Small intestine (tissue), 7 donors: ENCODE data around the gene ZNF646. TPM values are rescaled to one million over a fixed set of nuclear protein-coding genes. Genes with fewer than 3 reads are reported as not detected.

Experiments used
- DNase-seq, 2 donors: peaks; one replicate each; pipeline versions ENCODE4 v3.0.0 to v3.0.0-alpha.2; 2013
- FAIRE-seq: peaks from 2 replicates; lab custom pipeline; 2012; peaks lifted over from hg19 to GRCh38; lab: Jason Lieb, UNC
- H3K27ac ChIP-seq, 3 donors: one replicate each; pipeline ENCODE4 v1.5.1; 2013; ENCODE audit warnings: low read length in 2 of 3, mild to moderate bottlenecking in 2 of 3, control low read depth in 1 of 3, inconsistent platforms in 1 of 3, low read depth in 1 of 3, moderate library complexity in 1 of 3
- H3K27me3 ChIP-seq, 3 donors: one replicate each; pipeline ENCODE4 v1.6.1; 2013; ENCODE audit warnings: low read length in 3 of 3, inconsistent platforms in 1 of 3; ENCODE audit not compliant: control insufficient read depth in 3 of 3, insufficient read depth in 3 of 3
- H3K36me3 ChIP-seq, 3 donors: one replicate each; pipeline ENCODE4 v1.6.1; 2013; ENCODE audit warnings: low read length in 3 of 3, inconsistent platforms in 1 of 3, low read depth in 1 of 3, mild to moderate bottlenecking in 1 of 3, moderate library complexity in 1 of 3; ENCODE audit not compliant: control insufficient read depth in 3 of 3, insufficient read depth in 2 of 3
- H3K4me1 ChIP-seq, 3 donors: one replicate each; pipeline ENCODE4 v1.6.1; 2013; ENCODE audit warnings: low read length in 2 of 3, inconsistent platforms in 1 of 3, low read depth in 1 of 3, mild to moderate bottlenecking in 1 of 3, moderate library complexity in 1 of 3; ENCODE audit not compliant: control insufficient read depth in 3 of 3, insufficient read depth in 2 of 3
- H3K4me3 ChIP-seq, 3 donors: one replicate each; pipeline ENCODE4 v1.5.1; 2013; ENCODE audit warnings: low read length in 3 of 3, control low read depth in 1 of 3, inconsistent platforms in 1 of 3, low read depth in 1 of 3, mild to moderate bottlenecking in 1 of 3, moderate library complexity in 1 of 3
- H3K9me3 ChIP-seq, 2 donors: one replicate each; pipeline ENCODE4 v1.6.1; 2013; ENCODE audit warnings: low read depth in 1 of 2, low read length in 1 of 2; ENCODE audit not compliant: control insufficient read depth in 2 of 2, insufficient read depth in 1 of 2
- WGBS, 3 donors: extraction: QIAGEN DNeasy Blood & Tissue Kit; methylation state at CpG; one replicate each; pipeline ENCODE4 v1.1.7; 2013; 5-methylcytosine and 5-hydroxymethylcytosine counted together
- polyA plus RNA-seq, 4 donors: library from polyadenylated mRNA; stranded (reverse) in 3 of 4; unstranded in 1 of 4; fragments of 200-250 nt in 3 of 4; fragments of 120-200 nt in 1 of 4; gene quantifications; one replicate each; pipeline versions ENCODE4 v1.2.1 to v1.2.3, GENCODE V29; 2013
- donor health status: healthy with polysubstance abuse.
- donor health status: control.
- donor health status: control.
- donor health status: Bipolar disorder and iron deficiency.
- donor health status: healthy.

The ZNF646 gene
- polyA plus RNA-seq, 4 donors = 3.0 to 14.0 (median 7.3) TPM

GRCh38 chr16:31036691-31037090 is 37.5 kb upstream of the ZNF646 start:
- H3K36me3 ChIP-seq = peaks cover 19 to 50% (median 21%) of the 10 kb centered on the region in 3 donors
- no peaks in the 10 kb centered on the region for H3K9me3 ChIP-seq
- DNase-seq (no peak), FAIRE-seq (no peak)
- H3K4me1 ChIP-seq = peaks cover 0 to 12% (median 3%) of the 10 kb centered on the region in 3 donors
- no peak overlapping the region for H3K27ac ChIP-seq
- H3K4me3 ChIP-seq = no peak overlapping the region
- H3K27me3 ChIP-seq = no peaks in the 10 kb centered on the region
- WGBS, 3 donors = 56 to 73% (median 64%) methylated on average over 2 of the region's 2 CpGs

- H3K4me3 ChIP-seq = no peak overlapping the region
- no peaks in the 10 kb centered on the region for H3K27me3 ChIP-seq
- peaks cover 0 to 9% (median 3%) of the 10 kb centered on the region in 3 donors for H3K4me1 ChIP-seq
- no peaks in the 10 kb centered on the region for H3K9me3 ChIP-seq
- 92 to 100% (median 97%) methylated on average over 2 of the region's 2 CpGs for WGBS, 3 donors
- peaks cover 21 to 55% (median 24%) of the 10 kb centered on the region in 3 donors for H3K36me3 ChIP-seq
- FAIRE-seq (no peak), DNase-seq (no peak)
- no peak overlapping the region for H3K27ac ChIP-seq
These were observed 35.2 kb upstream of the ZNF646 start for GRCh38 chr16:31038993-31039392.

- peak overlapping the region in 1 of 3 donors; percentile 9 for H3K27ac ChIP-seq
- DNase-seq = no peak
- no peaks in the 10 kb centered on the region for H3K27me3 ChIP-seq
- no peak overlapping the region for H3K4me3 ChIP-seq
- H3K9me3 ChIP-seq = no peaks in the 10 kb centered on the region
- H3K4me1 ChIP-seq = peaks cover 0 to 9% (median 0%) of the 10 kb centered on the region in 3 donors
- peaks cover 19 to 35% (median 20%) of the 10 kb centered on the region in 3 donors for H3K36me3 ChIP-seq
- WGBS, 3 donors = 90% methylated on average over 10 of the region's 10 CpGs
- no peak for FAIRE-seq
These were observed 31.4 kb upstream of the ZNF646 start for GRCh38 chr16:31042866-31043265.

GRCh38 chr16:31043352-31043751 is 30.9 kb upstream of the ZNF646 start:
- H3K4me3 ChIP-seq = no peak overlapping the region
- 40 to 68% (median 42%) methylated on average over 1 of the region's 1 CpG for whole genome bisulfite sequencing, 3 donors
- H3K27ac ChIP-seq = peak overlapping the region in 1 of 3 donors; percentile 9
- peaks cover 16 to 30% (median 19%) of the 10 kb centered on the region in 3 donors for H3K36me3 ChIP-seq
- H3K4me1 ChIP-seq = peaks cover 0 to 9% (median 0%) of the 10 kb centered on the region in 3 donors
- peak in 1 of 2 donors; percentile 43 for DNase-seq
- no peak for FAIRE-seq
- no peaks in the 10 kb centered on the region for H3K27me3 ChIP-seq
- H3K9me3 ChIP-seq = no peaks in the 10 kb centered on the region

GRCh38 chr16:31043898-31044481 is 30.2 kb upstream of the ZNF646 start:
- H3K4me3 ChIP-seq = no peak overlapping the region
- no peak for FAIRE-seq
- H3K9me3 ChIP-seq = no peaks in the 10 kb centered on the region
- peaks cover 0 to 9% (median 0%) of the 10 kb centered on the region in 3 donors for H3K4me1 ChIP-seq
- 63 to 77% (median 64%) methylated on average over 4 of the region's 4 CpGs for WGBS, 3 donors
- H3K27ac ChIP-seq = peak overlapping the region in 1 of 3 donors; percentile 46
- no peaks in the 10 kb centered on the region for H3K27me3 ChIP-seq
- peak; percentile 55 to 81 for DNase-seq
- peaks cover 11 to 24% (median 14%) of the 10 kb centered on the region in 3 donors for H3K36me3 ChIP-seq

GRCh38 chr16:31050280-31051030 is 23.8 kb upstream of the ZNF646 start:
- peaks cover 0 to 3% (median 0%) of the 10 kb centered on the region in 3 donors for H3K4me1 ChIP-seq
- no peaks in the 10 kb centered on the region for H3K27me3 ChIP-seq
- H3K4me3 ChIP-seq = no peak overlapping the region
- H3K36me3 ChIP-seq = no peaks in the 10 kb centered on the region
- 76 to 81% (median 80%) methylated on average over 10 of the region's 10 CpGs for WGBS, 3 donors
- H3K9me3 ChIP-seq = no peaks in the 10 kb centered on the region
- H3K27ac ChIP-seq = no peak overlapping the region
- FAIRE-seq (no peak), DNase-seq (no peak)

- peak overlapping the region in 1 of 3 donors; percentile 23 for H3K27ac ChIP-seq
- H3K36me3 ChIP-seq = no peaks in the 10 kb centered on the region
- peaks cover 0 to 3% (median 0%) of the 10 kb centered on the region in 3 donors for H3K4me1 ChIP-seq
- no peaks in the 10 kb centered on the region for H3K27me3 ChIP-seq
- H3K4me3 ChIP-seq = no peak overlapping the region
- FAIRE-seq (no peak), DNase-seq (peak; percentile 81 to 86)
- no peaks in the 10 kb centered on the region for H3K9me3 ChIP-seq
- WGBS, 3 donors = 9 to 52% (median 10%) methylated on average over 2 of the region's 2 CpGs
These were observed 22.1 kb upstream of the ZNF646 start for GRCh38 chr16:31052114-31052513.

GRCh38 chr16:31055613-31056012 is 18.6 kb upstream of the ZNF646 start:
- Histone ChIP-seq H3K9me3 (no peaks in the 10 kb centered on the region), H3K27ac (no peak overlapping the region), H3K36me3 (peaks cover 0 to 12% (median 0%) of the 10 kb centered on the region in 3 donors), H3K4me3 (no peak overlapping the region), H3K4me1 (peaks cover 0 to 3% (median 0%) of the 10 kb centered on the region in 3 donors), H3K27me3 (no peaks in the 10 kb centered on the region)
- WGBS, 3 donors = 82 to 93% (median 83%) methylated on average over 4 of the region's 4 CpGs
- no peak for DNase-seq
- no peak for FAIRE-seq
